Ovary (tissue), 3 donors: ENCODE results near the gene TAF8.

Source experiments
- CTCF ChIP-seq, 3 donors: fragments of 450-650 bp in 2 of 3; fragments of 200-600 bp in 1 of 3; IDR thresholded peaks; one replicate each; pipeline versions ENCODE4 v1.5.1 to v1.8.0; 2016 to 2022; ENCODE audit warnings: antibody characterized with exemption in 3 of 3, mild to moderate bottlenecking in 1 of 3
- EP300 ChIP-seq: sonication (generic); formaldehyde crosslinking; IDR thresholded peaks from one replicate; pipeline ENCODE4 v1.6.1; 2017; ENCODE audit warnings: antibody characterized with exemption
- POLR2A ChIP-seq: fragments of 450-650 bp; IDR thresholded peaks from one replicate; pipeline ENCODE4 v1.6.1; 2017; ENCODE audit warnings: antibody characterized with exemption, mild to moderate bottlenecking, moderate library complexity
- donor health status: DM: no; HTN: no; CAD: no.

- TF ChIP-seq CTCF (IDR thresholded peaks at IDR 0.05) (no peak), POLR2A (no peak), EP300 (no peak)
Observed at GRCh38 chr6:42032366-42032765, 18.0 kb upstream of the TAF8 start.
